IPS DF 19.7 (cell line): ENCODE data around the gene FGGY.
"Not testable (repeated sequence)": the region's sequence is repeated elsewhere in the genome, so short reads cannot be mapped to it uniquely, and the experiment has no call there.

Source experiments
- DNase-seq: peaks from one replicate; pipeline ENCODE4 v3.0.0-alpha.2; 2013; ENCODE audit warnings: low read depth, low spot score

Gene FGGY

GRCh38 chr1:59350521-59350920 lies 53.6 kb downstream of the FGGY start:
- DNase-seq: no peak

- DNase-seq: no peak
Measured at GRCh38 chr1:59352065-59352464, 55.2 kb downstream of the FGGY start.

- no peak for DNase-seq
Measured at GRCh38 chr1:59353453-59353852, 56.6 kb downstream of the FGGY start.

GRCh38 chr1:59354239-59354638 lies 57.3 kb downstream of the FGGY start:
- not testable (repeated sequence) for DNase-seq

- DNase-seq: no peak
Measured at GRCh38 chr1:59354709-59355337, 57.9 kb downstream of the FGGY start.

- DNase-seq: no peak
Measured at GRCh38 chr1:59355361-59355760, 58.5 kb downstream of the FGGY start.

- no peak for DNase-seq
Measured at GRCh38 chr1:59356627-59357026, 59.7 kb downstream of the FGGY start.

GRCh38 chr1:59357645-59358320 lies 60.9 kb downstream of the FGGY start:
- DNase-seq: peak; percentile 12

GRCh38 chr1:59359325-59359724 lies 62.4 kb downstream of the FGGY start:
- DNase-seq: no peak

GRCh38 chr1:59360170-59360569 lies 63.3 kb downstream of the FGGY start:
- no peak for DNase-seq

- DNase-seq: no peak
Measured at GRCh38 chr1:59360729-59361128, 63.8 kb downstream of the FGGY start.

GRCh38 chr1:59361766-59362165 lies 64.9 kb downstream of the FGGY start:
- no peak for DNase-seq

GRCh38 chr1:59364037-59364436 lies 67.1 kb downstream of the FGGY start:
- no peak for DNase-seq

GRCh38 chr1:59366346-59366745 lies 69.5 kb downstream of the FGGY start:
- no peak for DNase-seq

- DNase-seq: no peak
Measured at GRCh38 chr1:59367301-59368007, 70.6 kb downstream of the FGGY start.

- DNase-seq: no peak
Measured at GRCh38 chr1:59368008-59368670, 71.2 kb downstream of the FGGY start.

- no peak for DNase-seq
Measured at GRCh38 chr1:59375321-59376220, 78.7 kb downstream of the FGGY start.

- DNase-seq: no peak
Measured at GRCh38 chr1:59377350-59377904, 80.5 kb downstream of the FGGY start.

- DNase-seq: no peak
Measured at GRCh38 chr1:59378621-59379370, 81.9 kb downstream of the FGGY start.

GRCh38 chr1:59379371-59379728 lies 82.5 kb downstream of the FGGY start:
- DNase-seq: no peak
